Activated CD4-positive, alpha-beta T cell treated with anti-CD3 and anti-CD28 coated beads, Interleukin-2, amount 50 U/mL, for 24 hours (primary cell): Measurements from ENCODE around the gene FHIT.
"Not testable (repeated sequence)": the region's sequence is repeated elsewhere in the genome, so short reads cannot be mapped to it uniquely, and the experiment has no call there.

Experiments
- DNase-seq, 2 donors: peaks; one replicate each; pipeline ENCODE4 v3.0.0-alpha.2; 2020; ENCODE audit warnings: low read depth in 1 of 2, low spot score in 1 of 2

FHIT gene

DNA sequence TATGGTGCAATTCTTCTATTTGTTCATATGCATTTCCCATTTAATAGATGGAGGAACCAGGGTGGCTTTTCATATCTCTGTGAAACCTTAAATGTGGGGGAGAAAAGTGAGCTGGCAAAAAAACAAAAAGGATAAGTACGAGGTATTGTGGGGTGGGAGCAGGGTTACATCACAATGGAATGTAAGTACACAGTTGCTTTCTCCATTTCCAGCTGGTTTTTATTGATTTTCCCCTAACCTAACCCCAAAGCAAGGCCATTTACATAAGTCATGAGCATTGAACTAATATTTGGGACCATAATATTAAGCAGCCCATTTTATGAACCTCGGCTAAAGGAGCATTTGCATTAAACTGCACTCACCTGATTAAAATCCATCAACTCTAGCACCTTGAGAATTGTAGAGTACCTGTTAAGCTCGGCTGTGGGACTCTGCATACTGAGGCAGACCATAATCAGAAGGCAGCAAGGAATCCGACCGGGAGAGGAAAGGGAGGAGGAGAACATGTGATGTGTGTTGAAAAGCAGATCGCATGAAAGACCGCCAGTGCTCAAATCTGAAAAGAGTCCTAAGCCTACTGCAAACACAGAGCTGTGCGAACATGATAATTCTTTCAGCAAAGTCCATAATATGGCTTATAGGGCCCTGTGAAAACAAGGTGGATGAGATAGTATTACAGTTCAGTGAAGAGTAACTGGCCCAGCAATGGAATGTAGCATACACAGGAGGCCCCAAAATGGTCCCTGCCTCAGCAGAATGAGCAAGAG, 513.4 kb downstream of the FHIT start:
- DNase-seq: no peak

GRCh38 chr3:60730371-60730770, 520.9 kb downstream of the FHIT start:
- no peak for DNase-seq

- DNase-seq: no peak
These were observed 522.2 kb downstream of the FHIT start for GRCh38 chr3:60729056-60729455.

- DNase-seq: no peak
These were observed 523.2 kb downstream of the FHIT start for GRCh38 chr3:60728006-60728405.

DNA sequence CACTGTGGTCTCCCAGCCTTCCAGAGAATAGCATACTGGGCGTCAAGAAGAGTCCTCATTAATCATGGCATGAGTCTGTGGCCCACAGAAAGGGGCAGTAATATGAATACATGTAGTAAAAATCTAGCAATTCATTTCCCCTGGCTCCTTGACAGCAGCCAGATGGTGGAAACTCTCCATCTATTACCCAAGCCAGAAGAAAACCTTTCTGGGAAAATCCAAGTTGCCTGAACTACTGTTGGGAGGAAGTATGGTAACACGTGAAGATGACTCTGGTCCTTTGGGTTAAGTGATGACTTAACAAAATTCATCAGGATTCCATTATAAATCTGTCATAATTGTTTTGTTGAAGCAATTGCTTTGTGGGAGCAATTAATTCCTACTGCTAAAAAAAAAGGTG, 530.5 kb downstream of the FHIT start:
- no peak for DNase-seq

DNA sequence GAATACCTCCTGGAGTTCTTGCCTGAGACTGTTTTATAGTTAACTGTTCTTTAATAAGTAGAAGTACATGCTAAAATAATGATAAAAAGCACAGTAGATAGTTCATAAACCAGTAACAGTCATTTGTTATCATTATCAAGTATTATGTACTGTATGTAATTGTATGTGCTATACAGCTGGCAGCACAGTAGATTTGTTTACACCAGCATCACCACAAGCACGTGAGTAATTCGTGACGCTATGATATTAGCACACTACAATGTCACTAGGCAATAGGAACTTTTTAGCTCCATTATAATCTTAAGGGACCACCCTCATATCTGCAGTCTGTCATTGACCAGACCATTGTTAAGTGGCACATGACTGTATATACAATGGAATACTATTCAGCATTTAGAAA, 534.7 kb downstream of the FHIT start:
- no peak for DNase-seq

GRCh38 chr3:60708191-60708975, 542.9 kb downstream of the FHIT start:
- no peak for DNase-seq

DNA sequence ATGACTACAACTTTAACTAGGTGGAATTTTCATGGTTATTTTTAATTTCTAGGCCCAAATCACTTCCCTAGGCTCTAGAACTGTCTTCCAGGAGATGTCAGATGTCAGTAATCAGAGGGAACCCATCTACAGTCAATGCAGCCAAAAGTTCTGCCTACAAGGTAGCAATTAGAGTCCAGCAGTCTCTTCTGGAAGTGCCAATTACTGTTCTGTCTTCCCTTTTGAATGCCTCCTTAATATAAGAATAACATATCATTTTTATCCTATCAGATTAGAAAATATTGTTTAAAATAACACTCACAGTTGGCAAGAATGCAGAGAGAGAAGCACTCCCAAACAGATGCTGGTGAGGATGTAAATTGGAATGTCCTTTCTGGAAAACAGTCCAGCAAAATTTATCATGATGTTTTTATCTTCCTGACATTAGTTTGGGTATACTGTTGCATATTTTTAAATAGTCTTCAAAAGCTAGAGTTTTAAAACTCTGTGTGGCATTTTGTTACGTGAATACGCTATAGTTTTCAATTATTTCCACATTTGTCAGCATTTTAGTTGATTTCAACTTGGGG, 543.7 kb downstream of the FHIT start:
- DNase-seq: no peak

DNA sequence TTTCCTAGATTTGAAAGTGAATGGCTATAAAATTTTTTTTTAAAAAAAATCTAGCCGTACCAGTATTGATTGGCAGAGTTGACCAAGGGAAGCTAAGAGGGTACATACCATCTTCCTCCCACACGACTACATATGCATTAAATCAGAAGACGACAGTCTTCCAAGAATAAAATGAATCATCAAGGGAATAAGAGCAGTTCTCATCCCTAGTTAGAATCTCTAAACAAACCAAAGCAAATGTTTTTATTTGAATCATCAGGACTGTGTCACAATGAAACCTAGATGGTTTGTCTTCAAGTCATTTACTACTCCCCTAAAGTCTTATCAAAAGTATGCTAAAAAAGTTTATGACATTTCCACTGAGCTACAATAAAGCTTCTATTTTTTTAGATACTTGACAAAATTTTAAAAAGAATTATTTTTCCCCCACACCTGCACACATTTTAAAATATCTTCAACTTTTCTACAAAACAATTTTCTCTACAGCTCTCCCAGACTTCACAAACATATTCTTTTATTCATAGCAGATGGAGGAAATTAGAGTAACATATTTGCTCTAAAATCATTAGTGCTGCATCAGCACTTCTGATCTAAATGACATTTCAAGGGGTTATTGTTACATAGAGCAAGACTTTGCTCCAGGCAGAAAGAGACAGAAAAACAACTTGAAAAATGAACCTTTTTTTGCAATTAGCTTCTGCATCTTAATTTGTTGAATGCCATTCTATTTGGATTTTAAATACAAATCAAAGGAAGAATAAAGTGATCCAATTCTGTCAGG, 547.1 kb downstream of the FHIT start:
- no peak for DNase-seq

GRCh38 chr3:60703008-60703407, 548.2 kb downstream of the FHIT start:
- DNase-seq: no peak

- DNase-seq: no peak
These were observed 553.1 kb downstream of the FHIT start for GRCh38 chr3:60698117-60698516.

GRCh38 chr3:60697132-60697531, 554.1 kb downstream of the FHIT start:
- no peak for DNase-seq

GRCh38 chr3:60696428-60697125, 554.7 kb downstream of the FHIT start:
- no peak for DNase-seq

GRCh38 chr3:60675424-60675823, 575.8 kb downstream of the FHIT start:
- no peak for DNase-seq

GRCh38 chr3:60674870-60675269, 576.4 kb downstream of the FHIT start:
- DNase-seq: no peak

DNA sequence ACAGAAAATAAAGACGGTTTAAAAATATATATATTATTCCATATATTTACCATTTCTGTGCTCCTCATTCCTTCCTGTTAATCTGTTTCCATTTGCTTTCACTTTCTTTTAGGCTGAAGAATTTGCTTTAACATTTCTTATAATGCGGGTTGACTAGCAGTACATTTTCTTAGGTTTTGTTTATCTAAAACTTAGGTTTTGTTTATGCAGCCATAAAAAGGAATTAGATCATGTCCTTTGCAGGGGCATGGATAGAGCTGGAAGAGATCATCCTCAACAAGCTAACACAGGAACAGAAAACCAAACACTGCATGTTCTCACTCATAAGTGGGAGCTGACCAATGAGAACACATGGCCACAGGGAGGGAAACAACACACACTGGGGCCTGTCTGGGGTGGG, 578.1 kb downstream of the FHIT start:
- no peak for DNase-seq

GRCh38 chr3:60672337-60672736, 578.9 kb downstream of the FHIT start:
- not testable (repeated sequence) for DNase-seq

GRCh38 chr3:60669636-60670035, 581.6 kb downstream of the FHIT start:
- no peak for DNase-seq

DNA sequence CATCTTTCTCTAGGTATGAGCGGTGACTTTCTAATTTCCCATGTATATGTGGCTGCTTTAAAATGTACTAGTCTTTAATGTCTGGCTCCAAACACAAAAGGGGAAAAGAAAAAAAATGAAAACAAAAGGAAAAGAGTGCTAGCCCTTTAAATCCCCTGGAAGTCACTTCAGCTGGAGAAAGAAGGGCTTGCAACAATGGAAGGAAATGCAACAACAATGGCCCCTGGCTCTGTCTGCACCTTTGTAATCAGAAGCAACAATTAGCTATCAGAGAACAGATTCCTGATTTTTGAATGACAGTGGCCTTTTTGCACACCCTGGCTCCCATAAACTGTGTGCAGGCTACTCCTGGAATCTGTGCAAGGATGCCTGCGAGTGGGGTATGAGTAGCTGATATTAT, 591.2 kb downstream of the FHIT start:
- no peak for DNase-seq

GRCh38 chr3:60659098-60659497, 592.2 kb downstream of the FHIT start:
- no peak for DNase-seq

DNA sequence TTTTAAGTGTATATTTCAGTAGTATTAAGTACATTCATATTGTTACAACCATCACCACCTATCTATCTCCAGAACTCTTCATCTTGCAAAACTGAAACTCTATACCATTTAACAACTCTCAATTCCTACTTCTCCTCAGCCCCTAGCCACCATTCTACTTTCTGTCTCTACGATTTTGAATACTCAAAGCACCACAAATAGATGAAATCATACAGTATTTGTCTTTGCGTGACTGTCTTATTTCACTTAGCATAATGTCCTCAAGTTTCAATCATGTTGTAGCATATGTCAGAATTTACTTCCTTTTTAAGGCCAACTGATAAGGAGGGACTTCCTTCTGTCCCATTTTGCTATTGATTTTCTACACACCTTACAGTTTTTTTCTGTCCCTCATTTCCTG, 593.3 kb downstream of the FHIT start:
- no peak for DNase-seq
